HEK293T (cell line): ENCODE measurements around the gene EMC10.

Experiments used
- BHLHE40 ChIP-seq: fragments of 450-650 bp; IDR thresholded peaks from 2 replicates; pipeline ENCODE4 v1.6.1; 2016; ENCODE audit warnings: mild to moderate bottlenecking, moderate library complexity, borderline replicate concordance
- FOXK2 ChIP-seq: fragments of 450-650 bp; IDR thresholded peaks from 2 replicates; pipeline ENCODE4 v1.6.1; 2016; ENCODE audit warnings: mild to moderate bottlenecking
- FOXM1 ChIP-seq: fragments of 450-650 bp; IDR thresholded peaks from 2 replicates; pipeline ENCODE4 v1.6.1; 2017; ENCODE audit warnings: mild to moderate bottlenecking, borderline replicate concordance
- HDGF ChIP-seq: fragments of 450-650 bp; IDR thresholded peaks from 2 replicates; pipeline ENCODE4 v1.6.1; 2017; ENCODE audit warnings: antibody characterized with exemption, borderline replicate concordance
- L3MBTL2 ChIP-seq: fragments of 450-650 bp; conservative IDR thresholded peaks from 2 replicates; pipeline ENCODE4 v1.6.1; 2016; ENCODE audit warnings: mild to moderate bottlenecking
- NFRKB ChIP-seq: fragments of 450-650 bp; IDR thresholded peaks from 2 replicates; pipeline ENCODE4 v1.6.1; 2016; ENCODE audit warnings: mild to moderate bottlenecking, moderate library complexity
- SP1 ChIP-seq: fragments of 450-650 bp; IDR thresholded peaks from 2 replicates; pipeline ENCODE4 v1.6.1; 2017
- SUZ12 ChIP-seq: fragments of 450-650 bp; IDR thresholded peaks from 2 replicates; pipeline ENCODE4 v1.6.1; 2016; ENCODE audit warnings: mild to moderate bottlenecking
- TARDBP ChIP-seq: fragments of 450-650 bp; IDR thresholded peaks from 2 replicates; pipeline ENCODE4 v1.6.1; 2016

GRCh38 chr19:50516456-50516855, 40.1 kb downstream of the EMC10 start:
- TF ChIP-seq TARDBP (no peak), L3MBTL2 (no peak), NFRKB (no peak), SUZ12 (no peak), FOXM1 (no peak), SP1 (no peak), FOXK2 (no peak), BHLHE40 (no peak), HDGF (no peak)
